HG03520 (cell line): ENCODE results near the gene PCDH9.

Source experiments
- ATAC-seq: cut with Tn5 transposase; IDR thresholded peaks from one replicate; pipeline ENCODE4 v1.9.1; 2021; ENCODE audit warnings: mild to moderate bottlenecking, moderate library complexity; ENCODE audit not compliant: unreplicated experiment

PCDH9 gene

GRCh38 chr13:66691149-66691548, 539.0 kb downstream of the PCDH9 start:
- ATAC-seq = no peak

- ATAC-seq = no peak
Observed at GRCh38 chr13:66689628-66690027, 540.5 kb downstream of the PCDH9 start.

DNA sequence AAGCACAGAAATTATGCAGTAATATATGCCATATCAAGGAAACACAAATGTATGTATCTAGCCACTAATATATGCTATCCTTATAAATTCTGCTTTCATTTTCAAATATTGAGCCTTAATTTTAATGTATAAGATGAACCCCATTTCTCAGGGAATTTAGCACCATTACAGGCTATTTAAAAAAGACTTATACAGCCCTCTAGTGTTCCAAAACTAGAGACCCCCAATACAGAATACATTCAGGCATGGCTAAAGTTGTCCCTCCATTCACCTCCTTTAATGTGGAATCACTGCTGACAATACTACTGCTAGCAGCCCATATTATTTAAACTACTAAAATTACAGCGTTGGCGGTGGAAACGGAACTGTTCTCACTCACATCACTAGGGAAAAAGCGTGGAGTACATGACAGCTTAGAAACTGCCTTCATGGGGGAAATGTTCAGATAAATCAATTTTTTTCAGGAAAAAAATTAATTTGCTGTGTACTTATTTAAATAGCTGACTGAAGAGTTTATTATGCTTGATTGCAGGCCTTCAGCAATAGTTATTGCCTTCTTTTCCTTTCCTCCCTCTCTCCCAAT, 541.0 kb downstream of the PCDH9 start:
- ATAC-seq = no peak

DNA sequence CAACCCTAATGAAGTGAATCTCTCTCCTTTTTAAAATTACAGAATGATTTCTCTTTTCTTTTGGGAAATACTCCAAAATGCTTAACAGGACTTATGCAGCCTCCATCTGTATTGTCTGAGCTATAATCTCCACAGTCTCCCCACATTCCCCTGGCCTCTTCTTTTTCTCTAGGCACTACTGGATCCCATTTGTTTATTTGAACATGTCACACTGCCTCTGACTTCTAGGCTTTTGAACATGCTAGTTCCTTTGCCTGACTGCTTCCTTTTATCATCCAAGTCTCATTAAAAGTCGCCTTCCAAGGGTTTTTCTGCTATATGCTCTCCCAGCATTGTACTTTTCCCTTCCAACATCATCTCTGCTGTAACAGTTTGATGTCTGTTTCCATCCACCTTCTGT, 548.7 kb downstream of the PCDH9 start:
- no peak for ATAC-seq

DNA sequence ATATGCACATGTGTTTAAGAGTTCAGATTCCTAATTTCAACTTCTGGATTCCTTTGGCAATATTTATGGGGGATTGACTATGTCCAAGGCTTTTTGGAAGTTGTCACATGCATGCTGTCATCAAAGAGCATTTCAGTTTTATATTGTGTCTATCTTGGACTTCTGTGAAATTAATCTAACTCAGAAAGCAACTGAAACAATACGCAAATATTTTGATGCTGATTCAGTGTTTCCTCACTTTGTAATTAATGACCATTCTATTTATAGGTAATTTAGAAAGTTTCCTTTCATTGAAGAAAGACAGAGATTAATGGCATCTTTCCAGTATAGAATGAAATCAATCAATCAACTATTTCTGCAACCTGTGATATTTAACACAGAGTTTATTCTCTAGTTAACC, 550.1 kb downstream of the PCDH9 start:
- no peak for ATAC-seq

DNA sequence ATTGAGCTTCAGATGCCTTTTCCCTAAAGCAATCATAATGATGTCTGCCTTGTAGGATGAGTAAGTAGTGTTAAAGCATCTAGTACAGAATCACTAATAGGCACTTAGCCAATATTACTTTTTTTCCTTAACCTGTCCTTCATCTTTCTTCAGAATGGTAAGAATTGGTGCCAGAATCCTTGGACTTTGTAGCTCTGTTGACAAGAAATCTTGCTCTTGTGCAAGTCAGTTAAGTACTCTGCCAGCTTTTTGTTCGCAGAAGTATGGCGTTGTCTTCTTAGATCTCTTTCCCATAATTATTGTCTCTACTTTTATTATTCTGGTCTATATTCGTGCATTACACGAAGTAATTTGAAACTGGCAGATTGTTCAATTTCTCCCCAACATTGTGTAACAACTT, 554.5 kb downstream of the PCDH9 start:
- ATAC-seq = no peak

DNA sequence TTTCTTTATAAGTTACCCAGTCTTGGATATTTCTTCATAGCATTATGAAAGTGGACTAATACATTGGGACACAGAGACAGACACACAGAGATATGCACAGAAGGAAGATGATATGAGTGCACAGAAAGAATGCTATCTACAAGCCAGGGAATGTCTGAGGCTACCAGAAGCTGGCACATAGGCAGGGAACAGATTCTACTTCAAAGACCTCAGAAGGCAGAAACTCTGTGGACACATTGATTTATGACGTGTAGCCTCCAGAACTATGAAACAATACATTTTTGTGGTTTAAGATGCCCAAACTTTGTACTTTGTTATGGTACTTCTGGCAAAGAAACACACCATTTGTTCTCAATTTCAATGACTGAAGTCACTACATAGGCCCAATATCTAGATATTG, 556.7 kb downstream of the PCDH9 start:
- ATAC-seq = no peak

- ATAC-seq = no peak
Observed at GRCh38 chr13:66665991-66666390, 564.1 kb downstream of the PCDH9 start.

- no peak for ATAC-seq
Observed at GRCh38 chr13:66663711-66664110, 566.4 kb downstream of the PCDH9 start.

DNA sequence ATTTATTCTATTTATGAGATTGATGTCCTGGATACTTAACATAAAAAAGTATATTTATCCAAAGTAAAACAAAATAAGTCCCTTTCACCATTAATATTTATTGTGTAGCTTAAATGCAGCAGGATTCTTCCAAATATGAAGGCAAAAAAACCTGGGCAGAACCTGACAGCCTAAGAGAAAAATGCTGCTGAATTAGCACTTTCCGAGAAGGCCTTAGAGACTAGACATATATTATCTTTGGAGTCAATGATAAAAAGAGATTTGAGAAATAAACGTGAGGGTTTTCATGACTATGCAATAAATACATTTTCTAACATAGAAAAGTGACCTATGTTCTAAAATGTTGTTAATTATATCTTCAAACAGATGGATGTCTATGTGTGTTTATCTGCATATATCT, 566.9 kb downstream of the PCDH9 start:
- no peak for ATAC-seq

GRCh38 chr13:66661336-66661735, 568.8 kb downstream of the PCDH9 start:
- no peak for ATAC-seq

DNA sequence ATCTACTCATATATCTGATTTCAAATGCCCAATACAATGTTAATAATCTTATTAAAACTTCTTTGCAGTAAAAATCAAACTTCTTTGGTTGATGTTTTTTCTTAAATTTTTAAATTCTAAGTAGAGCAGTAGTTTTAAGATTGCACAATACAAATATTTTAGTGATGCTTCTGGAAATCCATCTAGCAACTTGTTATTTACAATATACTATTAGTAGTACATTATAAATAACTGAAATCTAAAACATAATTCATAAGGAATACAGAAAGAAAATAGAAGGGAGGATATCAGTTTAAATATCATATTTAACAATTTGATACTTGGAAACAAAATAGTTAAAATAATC, 569.7 kb downstream of the PCDH9 start:
- no peak for ATAC-seq

- ATAC-seq = peak; percentile 71
Observed at GRCh38 chr13:66659701-66660467, 570.3 kb downstream of the PCDH9 start.

GRCh38 chr13:66659286-66659685, 570.9 kb downstream of the PCDH9 start:
- no peak for ATAC-seq

- ATAC-seq = no peak
Observed at GRCh38 chr13:66657165-66657881, 572.8 kb downstream of the PCDH9 start.

DNA sequence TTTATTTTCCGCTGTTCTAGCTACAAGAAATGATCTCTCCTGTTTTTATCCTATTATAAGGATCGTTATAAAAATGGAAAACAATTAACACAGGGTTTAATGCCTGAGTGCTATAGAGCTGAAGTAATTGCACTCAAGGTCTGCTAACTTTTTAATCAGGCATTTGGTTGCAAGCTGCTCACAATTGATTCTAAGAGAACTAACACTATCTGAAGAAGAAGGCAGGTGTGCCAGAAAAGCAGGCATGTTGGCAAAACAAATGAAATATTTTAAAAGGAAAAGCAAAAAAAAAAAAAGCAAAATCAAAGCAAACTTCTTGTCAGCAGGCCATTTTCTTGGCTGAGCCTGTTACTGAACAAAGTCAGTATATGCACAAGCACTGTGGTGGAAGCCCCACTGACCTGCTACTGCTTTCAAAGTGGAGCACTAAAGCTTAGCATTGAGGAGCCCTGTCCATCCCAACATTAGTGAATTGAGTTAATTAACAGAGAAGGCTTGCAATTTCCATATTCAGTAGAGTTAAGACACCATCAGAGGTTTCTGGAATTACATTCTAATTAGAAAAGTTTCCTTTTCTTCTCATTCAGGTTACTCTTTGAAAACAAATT, 574.2 kb downstream of the PCDH9 start:
- ATAC-seq = no peak

DNA sequence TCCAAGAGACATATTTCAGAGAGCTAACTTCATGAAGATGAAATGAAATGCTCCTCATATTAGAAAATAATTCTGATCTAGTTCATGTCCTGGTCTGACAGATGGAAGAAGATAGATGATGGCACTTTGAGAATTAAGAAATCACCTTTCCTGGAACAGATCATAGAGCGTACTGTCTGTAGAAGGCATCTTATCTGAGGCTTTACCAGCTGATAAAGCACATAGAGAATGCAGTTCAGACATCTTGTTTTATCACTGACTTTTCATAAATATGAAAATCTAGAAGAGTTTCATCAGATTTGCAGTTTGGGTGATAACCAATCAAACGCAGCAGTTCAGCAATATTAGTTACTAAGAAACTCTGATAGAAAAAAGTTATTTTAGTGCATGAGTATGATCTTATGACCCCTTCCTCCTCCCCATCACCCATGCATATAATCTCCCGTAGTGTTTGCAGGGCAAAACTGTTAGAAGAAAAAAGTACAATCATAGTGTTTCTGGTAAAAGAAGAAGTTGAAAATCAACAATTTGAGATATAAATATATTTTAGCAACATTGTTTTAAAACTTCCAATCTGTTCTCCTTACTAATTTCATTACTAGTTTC, 585.2 kb downstream of the PCDH9 start:
- no peak for ATAC-seq

DNA sequence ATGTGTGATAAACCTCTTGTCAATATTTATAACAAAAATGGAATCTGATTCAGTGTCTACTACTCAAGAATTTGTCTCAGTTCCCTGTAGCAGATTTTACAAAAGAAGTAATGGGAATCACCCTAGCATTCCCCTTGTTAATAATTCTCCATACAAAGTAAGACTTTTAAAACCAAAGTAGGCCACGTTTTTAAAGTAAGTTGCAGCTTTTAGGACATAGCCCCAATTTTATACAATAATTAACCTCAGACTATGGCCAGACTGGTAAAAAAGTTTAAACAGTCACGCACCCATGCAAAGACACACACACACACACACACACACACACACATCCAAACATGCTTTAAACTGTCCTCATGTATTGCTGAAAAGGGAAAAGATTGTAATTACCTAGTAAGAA, 589.9 kb downstream of the PCDH9 start:
- no peak for ATAC-seq

DNA sequence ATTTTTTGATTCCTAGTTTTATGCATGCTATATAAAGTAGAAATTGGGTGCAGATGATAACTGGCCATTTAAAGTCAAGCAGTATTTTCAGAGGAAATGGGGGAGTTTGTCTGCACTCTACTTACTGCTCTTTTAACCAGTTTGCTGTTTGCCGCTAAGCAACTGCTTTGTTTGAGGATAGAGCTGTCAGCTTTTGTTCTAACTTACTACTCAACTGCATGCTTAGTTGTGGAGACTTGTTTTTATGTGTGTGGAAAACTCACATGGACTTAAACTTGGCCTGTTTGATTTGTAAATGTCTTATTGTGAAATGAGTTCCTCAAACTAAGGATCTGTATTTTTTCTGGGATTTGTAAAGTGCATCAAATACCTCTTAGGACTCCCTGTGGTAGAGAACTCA, 591.1 kb downstream of the PCDH9 start:
- no peak for ATAC-seq

DNA sequence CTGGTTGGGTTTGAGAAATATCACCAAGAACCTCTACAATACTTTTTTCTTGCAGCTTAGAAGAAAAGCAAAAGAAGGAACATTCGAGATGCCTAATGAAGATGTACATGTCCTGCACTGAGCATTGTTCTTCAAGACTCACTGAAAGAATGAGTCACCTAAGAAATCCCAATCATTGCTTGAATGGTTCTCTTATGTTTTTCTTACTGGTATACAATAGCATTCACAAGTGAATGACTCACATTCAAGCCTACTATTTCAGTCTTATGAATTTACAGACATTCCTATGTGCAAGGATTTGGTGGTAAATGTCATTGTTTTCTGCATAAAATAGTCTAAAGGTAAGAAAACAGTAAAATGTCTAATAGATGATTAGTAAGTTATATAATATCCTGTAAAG, 594.6 kb downstream of the PCDH9 start:
- no peak for ATAC-seq

- no peak for ATAC-seq
Observed at GRCh38 chr13:66634384-66634783, 595.8 kb downstream of the PCDH9 start.
